IPS-18c (cell line): Measurements from ENCODE around the gene ZNF474.

Source experiments
- H3K4me3 ChIP-seq: 2 replicates; pipeline ENCODE4 v1.7.0; 2013; ENCODE audit warnings: low read depth, mild to moderate bottlenecking, low read length, moderate library complexity; ENCODE audit not compliant: insufficient read depth
- H3K9me3 ChIP-seq: one replicate; pipeline ENCODE4 v1.6.1; 2013; ENCODE audit warnings: mild to moderate bottlenecking, low read length, moderate library complexity; ENCODE audit not compliant: control insufficient read depth, insufficient read depth

Gene ZNF474

DNA sequence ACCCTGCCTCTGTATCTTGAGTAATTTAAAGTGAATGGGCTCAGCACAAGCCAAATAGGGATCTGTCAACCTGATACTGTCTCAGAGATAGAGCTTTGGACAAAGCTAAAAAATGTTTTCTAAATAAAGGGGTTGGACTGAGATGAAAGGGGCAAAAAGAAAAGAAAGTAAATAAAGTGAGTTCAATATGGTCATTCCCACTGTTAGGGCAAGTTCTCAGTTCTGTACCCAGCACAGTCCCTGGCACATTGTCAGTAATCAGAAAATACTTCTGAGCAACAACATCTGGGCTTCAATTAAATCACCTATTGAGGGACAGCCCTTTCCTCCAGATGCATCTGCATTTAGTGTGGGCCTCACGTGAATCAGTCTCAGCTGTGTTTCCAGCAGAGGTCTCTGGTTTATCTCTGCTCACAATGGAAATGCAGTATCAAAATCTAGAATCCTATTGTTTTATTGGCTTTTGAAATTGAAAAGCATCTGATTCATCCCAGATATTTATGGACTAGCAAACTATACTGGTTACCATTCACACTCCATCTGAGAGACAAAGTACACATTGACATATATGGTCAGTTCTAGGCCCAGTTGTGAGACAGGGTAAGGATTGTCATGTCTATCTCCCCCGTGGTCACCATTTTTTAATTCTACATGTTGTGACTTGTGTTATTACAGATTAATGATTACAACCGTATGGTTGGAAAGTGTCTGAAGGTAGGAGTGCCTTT, 35.6 kb downstream of the ZNF474 start:
- H3K9me3 ChIP-seq, result no peaks in the 10 kb centered on the region
- H3K4me3 ChIP-seq, result no peak overlapping the region

DNA sequence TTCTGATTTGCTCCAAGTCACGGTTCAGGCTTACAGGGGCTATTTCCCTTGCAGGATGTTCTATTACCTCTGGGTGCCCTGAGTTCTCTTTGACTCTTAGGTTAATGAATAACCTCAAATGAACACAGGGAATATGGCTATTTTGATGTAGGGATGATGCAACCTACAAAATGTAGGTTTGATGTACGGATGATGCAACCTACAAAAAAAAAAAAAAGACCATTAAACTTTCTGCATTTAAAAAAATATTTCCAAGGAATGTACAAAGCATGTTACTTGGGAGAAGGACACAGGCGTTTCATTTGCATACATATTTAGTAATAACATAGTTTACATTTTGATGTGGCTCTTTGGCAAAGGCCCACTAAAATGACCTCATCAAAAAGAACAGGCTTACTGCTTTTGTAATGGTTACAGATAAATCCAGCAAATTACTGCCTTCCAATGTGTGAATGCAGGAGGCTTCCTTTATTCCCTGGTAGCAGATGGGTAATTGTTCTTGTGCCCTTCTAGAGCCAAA, 36.3 kb downstream of the ZNF474 start:
- no peak overlapping the region for H3K4me3 ChIP-seq
- H3K9me3 ChIP-seq, result no peaks in the 10 kb centered on the region

DNA sequence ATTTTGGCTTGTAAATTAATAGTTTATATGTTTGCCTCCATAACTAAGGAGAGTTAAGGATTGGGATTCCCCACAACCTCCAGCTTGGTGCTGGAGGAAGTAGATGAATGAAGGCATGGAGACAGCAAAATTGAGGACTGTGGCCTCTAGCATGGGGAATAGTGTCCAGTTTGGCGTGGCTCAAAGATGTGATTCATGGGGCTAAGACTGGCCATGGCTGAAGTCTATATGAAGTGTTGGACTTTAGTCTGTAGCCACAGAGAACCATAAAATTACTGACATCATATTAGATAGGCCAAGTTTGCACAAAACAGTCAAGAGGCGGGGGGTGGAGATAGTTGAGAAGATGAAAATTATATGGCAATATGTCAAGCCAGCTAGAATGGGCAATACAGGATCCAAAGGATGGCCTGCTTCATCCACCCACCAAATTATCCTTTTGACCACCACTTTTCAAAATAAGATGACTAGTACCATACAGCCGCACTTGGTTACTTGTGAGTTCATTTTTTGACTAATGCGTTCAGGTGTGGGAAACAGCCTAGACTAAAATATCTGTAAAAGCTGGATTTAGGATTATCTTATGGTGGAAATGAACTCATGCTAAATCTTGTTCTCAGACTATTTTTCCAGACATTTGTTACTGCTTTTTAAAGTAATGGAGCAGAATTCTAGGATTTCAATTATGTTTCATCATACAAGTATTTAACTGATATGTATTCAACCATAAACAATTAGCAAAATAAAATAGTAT, 40.2 kb downstream of the ZNF474 start:
- Histone ChIP-seq H3K9me3 (no peaks in the 10 kb centered on the region), H3K4me3 (no peak overlapping the region)

DNA sequence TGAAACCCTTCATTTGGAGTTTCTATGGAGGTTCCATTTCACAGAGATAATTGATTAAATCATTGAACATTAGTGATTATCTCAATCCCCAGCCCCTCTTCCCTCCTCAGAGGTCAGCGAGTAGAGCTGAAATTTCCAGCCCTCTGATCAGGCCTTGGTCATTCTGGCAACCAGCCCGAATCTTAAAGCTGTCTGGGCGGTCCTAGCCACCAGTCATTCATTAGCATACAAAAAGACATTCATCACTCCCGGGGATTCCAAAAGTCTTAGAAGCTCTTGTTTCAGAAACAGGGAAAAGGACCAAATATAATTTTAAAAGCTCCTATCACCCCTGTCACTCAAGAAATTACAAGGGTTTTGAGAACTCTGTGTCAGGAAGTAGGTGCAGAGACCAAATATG, 41.3 kb downstream of the ZNF474 start:
- H3K9me3 ChIP-seq, result no peaks in the 10 kb centered on the region
- no peak overlapping the region for H3K4me3 ChIP-seq

GRCh38 chr5:122172207-122172606, 42.9 kb downstream of the ZNF474 start:
- no peaks in the 10 kb centered on the region for H3K9me3 ChIP-seq

GRCh38 chr5:122173474-122174415, 44.4 kb downstream of the ZNF474 start:
- no peaks in the 10 kb centered on the region for H3K9me3 ChIP-seq
- H3K4me3 ChIP-seq, result no peak overlapping the region

More at GRCh38 chr5:122172207-122172606, 42.9 kb downstream of the ZNF474 start:
- H3K4me3 ChIP-seq, result no peak overlapping the region

- H3K4me3 ChIP-seq, result no peak overlapping the region
- H3K9me3 ChIP-seq, result no peaks in the 10 kb centered on the region
Observed at GRCh38 chr5:122175091-122175490, 45.7 kb downstream of the ZNF474 start.

DNA sequence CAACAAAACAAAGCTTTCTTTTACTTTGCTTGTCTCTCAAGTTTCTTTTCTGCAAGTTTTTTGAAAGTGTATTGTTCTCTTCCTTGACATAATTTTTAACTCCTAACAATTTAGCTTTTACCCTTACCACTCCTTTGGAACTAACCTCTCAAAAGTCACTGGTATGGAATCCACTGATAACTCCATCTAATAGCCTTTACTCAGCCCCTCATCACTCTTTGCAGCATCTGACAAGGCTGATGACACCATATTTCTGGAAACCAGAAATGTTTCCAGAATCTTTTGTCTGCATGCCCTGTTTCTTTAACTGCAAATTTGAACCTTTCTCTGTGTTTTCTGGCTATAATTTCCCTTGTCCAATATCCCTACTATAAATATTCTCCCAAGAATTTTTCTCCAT, 46.5 kb downstream of the ZNF474 start:
- no peaks in the 10 kb centered on the region for H3K9me3 ChIP-seq
- no peak overlapping the region for H3K4me3 ChIP-seq

- H3K4me3 ChIP-seq, result no peak overlapping the region
- H3K9me3 ChIP-seq, result no peaks in the 10 kb centered on the region
Observed at GRCh38 chr5:122177161-122177560, 47.8 kb downstream of the ZNF474 start.

- H3K4me3 ChIP-seq, result no peak overlapping the region
- H3K9me3 ChIP-seq, result no peaks in the 10 kb centered on the region
Observed at GRCh38 chr5:122179701-122180100, 50.4 kb downstream of the ZNF474 start.

- Histone ChIP-seq H3K9me3 (no peaks in the 10 kb centered on the region), H3K4me3 (no peak overlapping the region)
Observed at GRCh38 chr5:122180146-122180712, 50.9 kb downstream of the ZNF474 start.

GRCh38 chr5:122180863-122181548, 51.7 kb downstream of the ZNF474 start:
- H3K9me3 ChIP-seq, result no peaks in the 10 kb centered on the region
- H3K4me3 ChIP-seq, result no peak overlapping the region

GRCh38 chr5:122181863-122182262, 52.5 kb downstream of the ZNF474 start:
- Histone ChIP-seq H3K4me3 (no peak overlapping the region), H3K9me3 (no peaks in the 10 kb centered on the region)

GRCh38 chr5:122182491-122182921, 53.2 kb downstream of the ZNF474 start:
- Histone ChIP-seq H3K4me3 (no peak overlapping the region), H3K9me3 (no peaks in the 10 kb centered on the region)

DNA sequence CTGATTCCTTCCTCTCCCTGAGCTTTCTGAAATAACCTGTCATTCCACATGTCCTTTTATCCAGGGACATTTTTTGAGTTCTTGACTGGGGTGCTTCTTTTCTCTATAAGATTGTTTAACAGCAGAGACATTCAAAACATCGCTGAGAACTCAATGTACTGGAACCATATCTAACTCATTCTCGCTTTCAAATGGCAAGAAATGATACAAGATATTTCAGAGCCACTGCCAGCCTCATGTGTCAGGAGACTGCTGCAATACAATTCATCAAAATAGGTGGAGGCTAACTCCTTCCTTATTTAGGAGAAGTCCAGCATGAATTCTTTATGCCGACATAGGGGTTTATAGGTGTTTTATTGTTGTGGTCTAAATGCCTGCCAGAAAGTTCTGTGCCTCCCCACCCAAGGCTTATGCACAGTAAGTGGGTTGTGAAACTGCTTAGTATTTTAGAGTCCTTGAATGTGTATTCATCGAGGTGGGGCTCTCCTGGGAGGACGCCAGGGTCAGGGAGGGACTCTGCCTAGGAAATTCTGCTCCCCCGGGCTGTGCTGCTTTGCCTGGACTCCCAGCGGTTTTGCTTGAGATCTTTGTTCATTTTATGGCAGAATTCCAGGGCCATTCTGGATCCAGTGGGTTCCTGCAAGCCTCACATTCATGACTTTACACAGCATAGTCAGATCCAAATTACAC, 53.9 kb downstream of the ZNF474 start:
- Histone ChIP-seq H3K9me3 (no peaks in the 10 kb centered on the region), H3K4me3 (no peak overlapping the region)

GRCh38 chr5:122183788-122184170, 54.4 kb downstream of the ZNF474 start:
- no peak overlapping the region for H3K4me3 ChIP-seq
- H3K9me3 ChIP-seq, result no peaks in the 10 kb centered on the region
